IPS-NIHi7 (cell line): ENCODE results near the gene MCM3AP.
A peak's percentile ranks its signal among the peaks of the same experiment; 100 is the strongest.
"Not testable (repeated sequence)": the region's sequence is repeated elsewhere in the genome, so short reads cannot be mapped to it uniquely, and the experiment has no call there.

ENCODE experiments used
- DNase-seq: peaks from one replicate; pipeline ENCODE4 v3.0.0; 2012; ENCODE audit warnings: mixed read lengths; ENCODE audit errors: extremely low spot score

The MCM3AP gene

DNA sequence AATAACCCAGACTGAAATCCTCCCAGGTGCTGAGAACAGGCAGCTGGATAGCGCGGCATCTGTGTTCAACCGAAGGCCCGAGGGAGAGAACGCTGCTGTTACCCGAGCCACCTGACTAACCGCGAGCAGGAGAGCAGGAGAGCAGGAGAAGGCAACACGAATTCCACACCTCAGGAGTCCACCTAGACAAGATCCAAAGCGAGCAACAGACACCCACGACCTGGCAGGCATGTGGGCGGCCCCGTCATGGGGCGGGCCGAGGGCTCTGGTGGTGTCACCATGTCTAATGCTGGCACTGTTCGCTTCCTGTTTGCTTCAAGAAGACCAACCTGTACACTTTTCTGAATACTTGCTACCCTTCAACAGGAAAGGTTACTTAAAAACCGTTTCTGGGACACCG, 80.2 kb downstream of the MCM3AP start:
- no peak for DNase-seq

DNA sequence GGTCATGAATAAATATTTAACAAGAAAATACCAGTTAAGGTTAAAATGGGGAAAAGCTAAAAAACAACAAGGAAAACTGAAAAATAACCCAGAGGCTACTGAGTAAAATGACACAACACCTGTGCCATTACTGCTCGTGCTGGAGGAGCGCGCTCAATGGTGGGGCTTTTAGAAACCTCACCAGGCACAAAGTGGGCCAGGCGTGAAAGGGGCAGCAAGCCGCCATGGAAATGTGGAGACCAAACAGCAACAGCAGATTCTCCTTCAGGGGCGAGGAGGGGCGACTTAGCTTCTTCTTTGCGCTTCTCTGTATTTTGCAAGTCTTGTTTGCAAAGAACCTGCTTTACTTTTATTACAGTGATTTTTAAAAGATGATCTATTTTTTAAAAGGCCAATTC, 82.2 kb downstream of the MCM3AP start:
- DNase-seq: no peak

DNA sequence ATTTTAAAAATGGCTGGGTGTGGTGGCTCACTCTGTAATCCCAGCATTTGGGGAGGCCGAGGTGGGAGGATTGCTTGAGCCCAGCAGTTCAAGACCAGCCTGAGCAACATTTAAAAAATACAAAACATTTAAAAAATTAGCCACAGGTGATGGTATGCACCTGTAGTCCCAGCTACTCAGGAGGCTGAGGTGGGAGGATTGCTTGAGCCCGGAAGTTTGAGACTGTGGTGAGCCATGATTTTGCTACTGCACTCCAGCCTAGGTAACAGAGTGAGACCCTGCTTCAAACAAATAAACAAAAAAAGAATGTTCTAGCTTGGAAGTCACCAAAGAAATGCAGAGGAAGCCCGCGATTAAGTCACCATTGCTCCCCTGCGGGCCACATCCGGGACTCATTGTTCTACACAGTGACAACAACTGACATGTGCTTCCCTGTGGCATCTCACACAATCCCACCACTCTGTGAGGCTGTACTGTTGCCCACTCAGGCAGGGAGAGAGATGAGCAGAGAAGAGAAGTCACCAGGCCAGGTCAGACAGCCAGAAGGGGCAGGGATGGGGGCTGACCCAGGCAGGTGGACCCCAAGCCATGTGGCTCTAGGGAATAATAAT, 82.7 kb downstream of the MCM3AP start:
- DNase-seq: no peak

DNA sequence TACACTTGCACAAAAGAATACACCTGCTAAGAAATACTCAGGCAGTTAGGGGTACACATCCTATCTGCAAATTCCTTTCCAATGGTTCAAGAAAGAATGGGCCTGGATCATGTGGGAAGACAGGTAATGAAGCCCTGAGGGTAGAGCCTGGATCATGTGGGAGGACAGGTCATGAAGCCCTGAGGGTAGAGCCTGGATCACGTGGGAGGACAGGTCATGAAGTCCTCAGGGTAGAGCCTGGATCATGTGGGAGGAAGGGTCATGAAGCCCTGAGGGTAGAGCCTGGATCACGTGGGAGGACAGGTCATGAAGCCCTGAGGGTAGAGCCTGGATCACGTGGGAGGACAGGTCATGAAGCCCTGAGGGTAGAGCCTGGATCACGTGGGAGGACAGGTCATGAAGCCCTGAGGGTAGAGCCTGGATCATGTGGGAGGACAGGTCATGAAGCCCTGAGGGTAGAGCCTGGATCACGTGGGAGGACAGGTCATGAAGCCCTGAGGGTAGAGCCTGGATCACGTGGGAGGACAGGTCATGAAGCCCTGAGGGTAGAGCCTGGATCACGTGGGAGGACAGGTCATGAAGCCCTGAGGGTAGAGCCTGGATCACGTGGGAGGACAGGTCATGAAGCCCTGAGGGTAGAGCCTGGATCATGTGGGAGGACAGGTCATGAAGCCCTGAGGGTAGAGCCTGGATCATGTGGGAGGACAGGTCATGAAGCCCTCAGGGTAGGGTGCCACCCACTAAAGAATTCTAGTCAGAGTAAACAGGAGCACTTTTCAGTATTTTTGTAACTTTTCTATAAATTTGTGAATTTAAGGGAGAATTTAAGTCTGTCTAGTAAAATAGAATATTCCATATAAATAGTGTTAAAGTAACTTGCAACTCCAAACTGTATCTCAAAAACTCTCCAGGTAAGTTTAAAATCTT, 84.3 kb downstream of the MCM3AP start:
- DNase-seq: not testable (repeated sequence)

- no peak for DNase-seq
Measured at GRCh38 chr21:46199436-46200373, 85.7 kb downstream of the MCM3AP start.

GRCh38 chr21:46196733-46197132, 88.7 kb downstream of the MCM3AP start:
- DNase-seq: no peak

GRCh38 chr21:46195595-46196195, 89.7 kb downstream of the MCM3AP start:
- DNase-seq: no peak

GRCh38 chr21:46194374-46195334, 90.8 kb downstream of the MCM3AP start:
- no peak for DNase-seq

DNA sequence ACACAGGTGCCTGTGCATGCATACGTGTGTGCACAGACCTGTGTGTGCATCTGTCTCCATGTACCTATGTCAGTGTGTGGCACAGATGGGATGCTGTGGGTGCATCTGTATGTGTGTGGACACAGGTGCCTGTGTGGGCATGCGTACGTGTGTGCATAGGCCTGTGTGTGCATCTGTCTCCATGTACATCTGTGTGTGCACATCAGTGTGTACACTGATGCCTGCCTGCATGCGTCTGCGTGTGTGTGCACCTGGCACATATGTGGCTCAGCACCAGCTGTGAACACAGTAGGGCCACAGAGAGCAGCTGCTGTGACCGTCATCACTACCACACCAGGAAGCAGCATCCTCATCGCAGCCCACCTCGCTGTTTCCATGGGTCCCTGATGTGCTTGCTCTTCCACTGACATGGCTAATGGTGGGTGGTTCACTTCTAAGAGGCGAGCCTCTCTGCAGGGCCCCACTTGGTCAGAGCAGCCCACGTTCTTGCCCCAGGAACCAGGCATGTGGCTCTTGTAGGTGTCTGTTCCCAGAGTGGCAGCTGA, 91.5 kb downstream of the MCM3AP start:
- DNase-seq: no peak

- no peak for DNase-seq
Measured at GRCh38 chr21:46191686-46192575, 93.5 kb downstream of the MCM3AP start.

- DNase-seq: no peak
Measured at GRCh38 chr21:46191257-46191685, 94.1 kb downstream of the MCM3AP start.

- DNase-seq: no peak
Measured at GRCh38 chr21:46190491-46191131, 94.8 kb downstream of the MCM3AP start.

GRCh38 chr21:46189959-46190490, 95.4 kb downstream of the MCM3AP start:
- DNase-seq: no peak

DNA sequence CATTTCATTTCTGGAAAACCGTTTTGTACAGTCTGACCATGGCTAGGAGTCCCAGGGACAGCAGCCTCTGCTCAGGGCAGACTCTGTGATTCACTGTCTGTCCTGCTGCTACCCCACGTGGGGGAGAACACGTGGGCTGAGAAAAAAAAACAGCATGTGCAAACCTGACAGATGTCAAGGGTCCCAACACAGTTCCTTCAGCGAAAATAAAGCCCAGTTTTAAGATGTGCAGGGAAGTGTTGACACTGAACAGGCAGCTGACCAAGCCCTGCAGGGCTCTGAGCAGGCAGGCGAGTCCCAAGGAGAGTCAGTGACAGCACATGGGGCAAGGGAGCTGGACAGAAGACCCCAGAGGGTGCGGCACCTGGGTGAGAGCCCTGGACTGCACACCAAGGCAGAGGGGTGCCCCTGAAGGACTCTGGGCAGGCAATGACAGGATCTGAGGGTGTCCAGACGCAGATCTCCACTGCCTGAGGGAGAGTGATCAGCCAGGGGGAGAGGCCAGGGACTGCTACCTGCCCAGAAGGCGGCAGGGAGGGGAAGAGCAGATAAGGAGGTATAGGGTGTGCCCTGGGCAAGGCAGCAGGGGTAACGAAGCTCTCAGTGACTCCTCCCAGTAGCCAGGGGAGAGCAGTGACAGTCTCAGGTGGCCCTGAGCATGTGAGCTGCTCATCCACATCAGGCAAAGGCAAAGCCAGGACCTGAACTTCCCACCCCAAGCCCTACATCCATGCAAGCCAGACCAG, 96.0 kb downstream of the MCM3AP start:
- peak; percentile 6 for DNase-seq

DNA sequence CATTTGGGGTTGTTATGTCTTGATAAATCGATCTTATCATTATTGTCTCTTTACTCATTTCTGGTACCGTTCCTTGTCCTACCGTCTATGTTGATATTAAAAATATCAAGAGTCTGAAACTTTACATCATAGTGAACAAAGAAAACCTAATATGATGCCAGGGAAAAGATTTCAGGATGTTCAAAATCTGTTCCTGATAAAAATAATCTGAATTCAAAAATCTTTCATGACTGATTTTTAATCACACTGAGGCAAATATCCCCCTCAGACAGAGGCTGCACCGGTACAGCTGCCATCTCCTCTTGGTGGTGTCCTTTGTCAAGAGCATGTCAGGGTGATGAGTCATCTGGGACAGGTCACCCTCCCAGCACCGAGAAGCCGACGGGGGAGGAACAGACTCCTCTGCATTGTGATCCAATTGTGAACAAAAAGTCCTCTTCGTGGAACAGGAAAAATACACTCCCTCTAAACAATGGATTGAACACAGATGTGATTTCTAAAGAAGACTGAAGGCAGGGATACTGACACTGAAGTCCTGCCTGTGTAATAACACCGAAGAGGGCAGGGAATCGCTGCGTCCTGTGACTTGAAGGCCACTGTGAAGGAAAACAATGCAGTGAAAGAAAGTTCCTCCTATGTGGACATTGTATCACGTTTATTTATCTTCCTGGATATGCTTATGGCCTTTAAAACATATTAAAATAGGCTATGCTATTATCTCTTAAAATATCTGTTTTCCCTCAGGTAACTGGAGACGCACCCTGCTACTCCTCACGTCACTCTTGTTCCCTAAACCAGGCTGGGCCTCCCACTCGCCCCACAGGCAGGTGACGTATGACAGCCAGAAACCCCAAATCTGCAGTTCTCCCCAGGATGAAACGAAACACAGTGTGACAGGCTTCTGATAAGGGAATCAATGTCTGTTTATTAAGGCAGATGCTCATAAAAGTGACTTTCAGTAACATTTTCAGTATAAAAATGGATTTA, 96.9 kb downstream of the MCM3AP start:
- DNase-seq: peak; percentile 65

- DNase-seq: no peak
Measured at GRCh38 chr21:46187814-46188213, 97.6 kb downstream of the MCM3AP start.
